Ureter (tissue), 1 donor: ENCODE measurements around the gene WDR36. TPM values are rescaled to one million over a fixed set of nuclear protein-coding genes. Genes with fewer than 3 reads are reported as not detected.
"Not testable (repeated sequence)": the region's sequence is repeated elsewhere in the genome, so short reads cannot be mapped to it uniquely, and the experiment has no call there.

Experiments
- DNase-seq: peaks from one replicate; pipeline ENCODE4 v3.0.0-alpha.2; 2020; ENCODE audit warnings: low spot score
- total RNA-seq: library from RNA; stranded (reverse); gene quantifications from one replicate; pipeline ENCODE4 v1.2.4, GENCODE V29; 2023
- donor health status: DM: yes; HTN: yes; CAD: no.

WDR36 gene
- total RNA-seq, 1 donor from 2014 or later: 33.9 TPM

GRCh38 chr5:111135946-111136345, 43.8 kb downstream of the WDR36 start:
- DNase-seq: no peak

- no peak for DNase-seq
These were observed 45.9 kb downstream of the WDR36 start for GRCh38 chr5:111138096-111138495.

DNA sequence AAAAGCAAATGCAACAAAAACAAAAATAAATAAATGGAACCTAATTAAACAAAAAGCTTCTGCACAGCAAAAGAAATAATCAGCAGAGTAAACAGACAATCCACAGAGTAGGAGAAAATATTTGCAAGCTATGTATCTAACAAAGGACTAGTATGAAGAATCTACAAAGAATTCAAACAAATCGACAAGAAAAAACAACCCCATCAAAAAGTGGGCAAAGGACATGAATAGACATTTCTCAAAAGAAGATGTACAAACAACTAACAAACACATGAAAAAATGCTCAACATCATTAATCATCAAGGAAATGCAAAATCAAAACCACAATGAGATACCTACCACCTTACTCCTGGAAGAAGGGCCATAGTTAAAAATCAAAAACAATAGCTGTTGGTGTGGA, 49.3 kb downstream of the WDR36 start:
- DNase-seq: not testable (repeated sequence)

GRCh38 chr5:111142932-111143331, 50.8 kb downstream of the WDR36 start:
- DNase-seq: no peak

DNA sequence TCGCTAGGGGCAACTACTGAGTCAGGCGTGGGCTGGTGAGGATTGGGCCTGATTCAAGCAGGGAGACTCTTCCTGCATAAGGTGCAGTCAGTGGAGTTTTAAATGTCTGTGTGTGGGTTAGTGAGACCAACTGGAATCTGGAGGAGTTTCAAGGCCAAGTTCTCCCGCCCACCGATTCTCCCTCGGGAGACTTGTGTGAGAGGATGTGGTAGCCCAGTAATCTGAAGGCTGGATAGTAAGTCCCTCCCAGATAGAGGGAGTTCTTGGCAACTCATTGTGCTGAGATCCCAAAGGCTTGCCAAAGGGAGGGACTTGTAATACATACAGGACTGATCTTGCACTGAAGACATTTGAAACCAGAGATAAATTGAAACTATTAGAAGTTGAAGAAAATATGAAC, 51.8 kb downstream of the WDR36 start:
- DNase-seq: peak; percentile 49

GRCh38 chr5:111144352-111144930, 52.3 kb downstream of the WDR36 start:
- DNase-seq: no peak

- no peak for DNase-seq
These were observed 53.9 kb downstream of the WDR36 start for GRCh38 chr5:111146053-111146452.

GRCh38 chr5:111147502-111147901, 55.4 kb downstream of the WDR36 start:
- no peak for DNase-seq

- DNase-seq: no peak
These were observed 59.9 kb downstream of the WDR36 start for GRCh38 chr5:111151998-111152397.

DNA sequence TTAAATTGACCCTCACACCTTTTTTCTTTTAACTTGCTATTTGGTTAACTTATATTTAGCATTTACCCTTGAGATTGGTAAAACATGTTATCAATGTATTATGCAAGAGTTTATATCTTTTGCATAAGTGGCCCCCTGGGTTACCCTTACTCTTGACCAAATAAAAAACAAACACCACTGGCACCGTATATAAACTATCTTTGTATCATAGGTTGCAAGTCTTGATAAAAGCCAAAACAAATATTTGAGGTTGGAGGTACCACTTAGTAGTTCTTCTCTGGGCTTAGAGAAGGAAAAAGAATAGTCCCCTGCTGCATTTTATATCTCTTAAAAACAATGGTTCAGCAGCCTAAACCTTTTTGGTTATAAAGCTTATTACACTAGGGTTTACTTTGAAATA, 61.3 kb downstream of the WDR36 start:
- no peak for DNase-seq

- DNase-seq: no peak
These were observed 61.8 kb downstream of the WDR36 start for GRCh38 chr5:111153945-111154344.

DNA sequence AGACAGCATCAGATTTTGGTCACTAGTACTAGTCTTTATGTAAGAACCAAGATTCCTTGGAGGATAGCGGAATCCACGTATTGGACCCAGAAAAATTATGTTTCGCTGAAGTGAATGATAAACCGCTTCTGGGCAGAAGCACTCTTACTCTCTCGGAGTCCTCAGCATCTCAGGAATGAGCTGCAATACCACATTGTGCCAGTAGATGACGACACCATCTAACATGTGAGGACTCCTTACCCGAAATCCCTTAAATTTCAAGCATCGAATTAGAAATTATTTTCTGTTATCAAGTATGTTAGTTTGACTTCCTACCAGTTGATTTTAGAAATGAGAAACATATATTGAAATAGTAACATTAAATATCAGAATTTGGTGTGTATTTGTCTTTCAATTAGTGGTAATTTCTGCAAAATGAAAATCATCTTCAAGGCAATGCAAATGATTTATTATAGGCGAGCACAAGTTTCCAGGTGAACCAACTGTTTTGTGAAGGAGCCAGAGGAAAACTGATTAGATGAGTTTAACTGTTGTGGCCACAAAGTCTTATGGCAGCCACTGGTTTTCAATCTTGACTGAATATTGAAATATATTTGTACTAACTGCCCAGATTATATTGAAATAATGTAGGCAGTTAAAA, 66.1 kb downstream of the WDR36 start:
- peak; percentile 78 for DNase-seq

DNA sequence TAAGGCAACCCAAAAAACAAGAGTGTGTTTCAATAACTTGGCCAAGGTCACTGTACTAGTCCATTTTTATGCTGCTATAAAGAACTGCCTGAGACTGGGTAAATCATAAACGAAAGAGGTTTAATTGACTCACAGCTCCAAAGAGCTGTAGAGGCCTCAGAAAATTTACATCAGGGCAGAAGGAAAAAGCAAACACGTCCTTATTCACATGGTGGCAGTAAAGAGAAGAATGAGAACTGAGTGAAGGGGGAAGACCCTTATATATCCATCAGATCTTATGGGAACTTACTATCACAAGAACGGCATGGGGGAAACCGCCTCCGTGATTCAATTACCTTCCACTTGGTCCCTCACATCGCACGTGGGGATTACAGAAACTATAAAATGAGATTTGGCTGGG, 67.7 kb downstream of the WDR36 start:
- no peak for DNase-seq

- no peak for DNase-seq
These were observed 70.9 kb downstream of the WDR36 start for GRCh38 chr5:111163000-111163399.

- no peak for DNase-seq
These were observed 72.9 kb downstream of the WDR36 start for GRCh38 chr5:111165058-111165457.

- DNase-seq: no peak
These were observed 75.4 kb downstream of the WDR36 start for GRCh38 chr5:111167551-111167950.

DNA sequence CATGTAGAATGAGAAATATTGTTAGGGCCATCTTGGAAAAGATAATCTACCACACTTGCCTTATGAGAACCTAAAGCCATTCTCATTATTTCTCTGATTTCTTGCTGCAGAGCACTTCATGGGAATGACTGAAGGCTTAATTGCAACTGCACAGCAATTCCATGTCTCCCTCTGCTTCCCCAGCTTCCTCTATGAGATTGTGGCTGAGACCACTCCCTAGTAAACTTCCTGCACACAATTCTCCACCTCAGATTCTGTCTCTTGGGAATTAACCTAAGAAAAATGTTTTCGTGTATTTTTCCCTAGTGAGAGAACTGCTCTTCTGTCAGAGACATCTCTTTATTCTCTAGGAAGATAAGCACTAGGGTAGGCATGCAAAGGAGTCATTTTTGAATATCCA, 76.5 kb downstream of the WDR36 start:
- DNase-seq: no peak

- no peak for DNase-seq
These were observed 77.1 kb downstream of the WDR36 start for GRCh38 chr5:111169269-111169668.

- no peak for DNase-seq
These were observed 78.1 kb downstream of the WDR36 start for GRCh38 chr5:111170279-111170678.

DNA sequence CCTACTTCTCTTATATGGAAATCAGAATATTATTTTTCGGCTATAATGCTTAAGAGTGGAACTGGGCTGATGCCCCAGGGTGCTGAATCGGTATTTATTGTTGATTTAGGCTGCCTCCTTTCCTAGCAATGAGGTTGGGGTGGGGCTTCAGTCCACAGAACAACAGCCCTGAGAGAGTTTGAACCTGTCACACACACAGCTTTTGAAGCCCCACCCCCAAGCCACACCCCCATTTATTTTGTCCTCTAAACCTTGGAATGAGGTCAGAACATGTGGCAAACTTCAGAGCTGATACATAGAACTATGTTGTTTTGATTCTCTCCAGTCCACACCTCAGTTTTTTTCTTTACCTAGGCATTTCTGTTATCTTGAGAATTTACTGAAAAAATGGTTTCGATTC, 80.4 kb downstream of the WDR36 start:
- no peak for DNase-seq

DNA sequence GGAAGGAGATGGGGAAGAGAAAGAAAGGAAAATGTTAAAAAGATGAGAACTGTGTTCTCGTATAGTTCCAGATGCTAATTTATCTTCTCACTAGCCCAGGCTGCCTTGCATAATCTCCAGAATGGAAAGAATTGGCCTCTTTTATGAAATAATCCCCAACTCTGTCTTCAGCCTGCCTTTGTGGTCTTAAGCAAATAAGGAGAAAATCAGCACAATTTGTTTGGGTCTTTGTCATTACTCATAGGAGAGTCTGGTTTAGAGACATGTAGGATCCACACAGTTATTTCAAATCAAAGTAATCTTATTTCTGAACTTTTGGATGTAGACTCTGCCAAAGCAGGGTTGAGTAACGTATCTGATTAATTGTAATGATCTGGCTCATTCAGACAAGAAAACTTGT, 81.3 kb downstream of the WDR36 start:
- DNase-seq: no peak
